NCI-H2081 treated with DMSO at 0.1 percent for 48 hours (cell line): ENCODE data around the gene TMEM163.
"Not testable (repeated sequence)": the region's sequence is repeated elsewhere in the genome, so short reads cannot be mapped to it uniquely, and the experiment has no call there.

ENCODE experiments used
- DNase-seq: peaks from one replicate; lab custom pipeline; 2025; lab: John Stamatoyannopoulos, UW

Gene TMEM163

DNA sequence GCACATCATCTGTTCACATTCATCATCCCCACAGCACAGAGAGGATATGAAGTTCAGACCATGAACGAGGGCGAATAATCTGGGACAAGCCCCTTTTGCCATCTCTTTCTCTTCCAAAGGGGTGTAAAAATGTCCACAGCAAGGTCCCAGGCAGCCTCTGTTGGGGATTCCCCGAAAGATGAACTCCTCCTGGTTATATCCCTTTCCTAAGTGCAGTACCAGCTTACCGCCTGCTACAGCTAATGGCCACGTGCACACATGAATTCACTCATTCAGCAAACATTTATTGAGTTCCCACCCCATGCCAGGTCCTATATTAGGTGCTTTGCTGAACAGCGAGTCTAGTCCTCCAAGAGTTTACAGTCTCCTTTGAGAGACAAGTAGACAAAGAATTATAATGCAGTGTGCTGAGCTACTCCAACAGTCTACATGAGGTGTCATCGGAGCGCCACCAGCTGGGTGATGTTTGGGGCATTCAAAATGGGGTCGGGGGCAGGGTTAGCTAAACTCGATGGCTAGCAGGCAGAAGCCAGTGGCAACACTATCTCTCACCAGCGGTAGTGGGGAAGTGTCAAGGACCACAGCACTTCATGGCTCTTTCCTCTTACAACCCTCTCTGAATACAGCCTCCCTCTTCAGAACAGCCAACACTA, 228.9 kb downstream of the TMEM163 start:
- no peak for DNase-seq

DNA sequence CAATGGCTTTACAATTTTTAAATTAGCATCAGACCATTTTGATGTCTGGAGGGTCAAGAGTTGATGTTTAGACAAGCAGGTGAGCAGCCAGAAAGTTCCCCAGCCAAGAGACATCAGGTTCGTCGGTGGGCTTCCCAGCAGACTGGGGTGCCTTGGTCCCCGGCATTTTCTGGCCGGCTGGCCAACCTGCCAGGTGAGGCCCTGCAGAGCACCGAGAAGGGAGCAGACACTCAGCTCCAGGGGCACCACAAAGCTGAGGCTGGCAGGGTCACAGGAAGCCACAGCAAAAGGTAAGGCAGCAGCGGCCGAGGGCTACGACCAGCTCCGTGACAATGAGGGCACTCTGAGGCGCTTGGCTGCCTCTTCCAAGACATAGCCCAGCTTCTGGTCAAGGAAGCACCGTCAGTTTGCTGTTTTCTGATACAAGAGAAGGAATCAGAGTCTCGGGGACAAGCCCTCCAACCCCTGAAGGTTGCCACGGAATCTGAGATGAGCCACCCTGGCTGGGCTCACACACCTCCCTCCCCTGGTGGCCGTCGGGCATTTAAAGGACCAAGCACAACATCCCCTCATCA, 235.9 kb downstream of the TMEM163 start:
- no peak for DNase-seq

DNA sequence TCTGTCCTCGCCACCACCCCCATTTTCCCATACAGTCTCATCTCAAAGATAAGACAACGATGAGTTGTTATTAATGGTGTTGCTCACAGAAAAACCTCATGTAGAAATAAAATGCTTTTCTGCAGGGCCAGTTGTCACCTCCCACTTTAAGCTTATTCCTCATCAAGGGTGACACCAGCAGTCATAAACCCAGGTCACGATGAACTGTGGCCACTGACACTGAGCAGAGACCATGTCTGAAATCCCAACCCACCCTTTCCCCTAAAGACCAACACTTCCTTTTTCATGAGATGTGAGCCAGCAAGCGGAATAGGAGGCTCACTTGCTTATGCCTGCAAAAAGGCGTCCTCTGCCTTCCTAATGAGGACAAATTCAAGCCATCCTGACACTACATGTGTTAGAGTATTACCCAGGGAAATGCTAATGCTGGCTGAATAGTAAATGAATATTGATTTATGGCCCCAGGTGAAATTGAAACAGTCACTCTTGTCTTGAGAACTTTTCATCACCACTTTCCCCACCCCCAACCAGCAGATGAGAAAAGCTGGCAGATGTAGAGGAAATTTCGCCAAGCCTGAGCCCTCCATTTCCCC, 236.6 kb downstream of the TMEM163 start:
- DNase-seq: no peak

DNA sequence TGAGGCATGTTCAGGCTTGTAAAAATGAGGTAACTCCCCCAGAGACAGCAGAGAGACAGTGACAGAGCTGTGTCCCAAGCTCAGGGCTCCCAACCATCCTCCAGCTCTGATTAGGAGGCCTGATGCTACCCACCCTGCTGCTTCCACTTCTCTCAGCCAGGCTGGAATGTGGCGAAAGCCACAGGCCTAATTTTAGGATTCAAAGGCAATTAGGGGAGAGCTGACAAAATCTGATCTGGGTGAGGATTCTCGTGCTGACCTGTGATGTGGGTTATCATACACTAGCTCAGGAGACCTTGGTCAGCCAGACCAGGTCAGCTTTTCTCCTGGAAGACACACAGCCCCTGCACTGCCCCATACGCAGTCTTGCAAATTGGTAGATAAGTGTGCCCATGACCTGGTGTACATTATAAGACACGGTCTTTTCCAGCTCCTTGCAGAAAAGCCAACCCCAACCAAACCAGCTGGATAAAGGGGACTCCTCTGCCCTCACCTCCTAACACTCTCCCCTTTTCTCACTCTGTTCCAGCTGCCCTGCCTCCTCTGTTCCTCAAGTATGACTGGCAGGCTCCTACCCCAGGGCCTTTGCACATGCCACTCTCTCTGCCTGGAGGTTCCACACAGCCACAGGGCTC, 239.0 kb downstream of the TMEM163 start:
- no peak for DNase-seq

DNA sequence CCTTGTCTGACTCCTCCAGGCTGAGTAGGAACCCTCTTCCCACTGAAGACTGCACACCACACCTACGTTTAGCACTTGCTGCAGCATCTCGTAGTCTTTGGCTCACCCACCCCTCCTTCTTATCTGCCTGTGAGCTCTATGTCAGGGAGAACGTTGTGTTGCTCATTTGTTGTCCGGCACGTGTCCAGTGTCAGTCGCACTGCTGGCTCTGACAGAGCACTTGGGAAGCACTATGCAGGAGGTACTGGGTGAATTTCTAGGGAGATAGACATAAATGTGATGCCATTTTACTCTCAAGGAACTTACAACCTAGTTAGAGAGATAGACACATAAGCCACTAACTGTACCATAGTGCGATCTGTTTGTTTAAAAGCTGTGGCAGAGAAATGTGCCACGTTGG, 241.8 kb downstream of the TMEM163 start:
- DNase-seq: not testable (repeated sequence)

DNA sequence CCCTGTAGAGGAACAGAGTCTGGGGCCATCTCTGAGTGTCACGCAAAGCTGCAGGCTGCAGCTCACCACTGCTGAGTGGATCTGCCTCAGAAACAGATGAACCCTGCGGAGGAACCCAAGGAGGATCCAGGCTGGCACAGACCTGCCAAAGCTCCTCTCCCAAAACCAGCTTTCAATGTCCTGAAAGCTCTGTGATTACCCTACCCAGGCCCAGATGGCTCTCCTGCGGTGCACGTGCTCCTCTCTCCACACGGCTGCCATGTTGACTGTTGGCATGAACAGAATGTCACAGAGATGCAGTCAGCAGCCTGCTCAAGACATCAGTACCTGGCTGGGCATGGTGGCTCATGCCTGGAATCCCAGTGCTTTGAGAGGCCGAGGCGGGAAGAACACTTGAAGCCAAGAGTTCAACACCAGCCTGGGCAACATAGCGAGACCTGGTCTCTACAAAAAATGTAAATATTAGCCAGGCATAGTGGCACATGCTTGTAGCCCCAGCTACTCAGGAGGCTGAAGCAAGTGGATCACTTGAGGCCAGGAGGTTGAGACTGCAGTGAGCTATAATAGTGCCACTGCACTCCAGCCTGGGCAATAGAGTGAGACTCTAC, 248.1 kb downstream of the TMEM163 start:
- no peak for DNase-seq

DNA sequence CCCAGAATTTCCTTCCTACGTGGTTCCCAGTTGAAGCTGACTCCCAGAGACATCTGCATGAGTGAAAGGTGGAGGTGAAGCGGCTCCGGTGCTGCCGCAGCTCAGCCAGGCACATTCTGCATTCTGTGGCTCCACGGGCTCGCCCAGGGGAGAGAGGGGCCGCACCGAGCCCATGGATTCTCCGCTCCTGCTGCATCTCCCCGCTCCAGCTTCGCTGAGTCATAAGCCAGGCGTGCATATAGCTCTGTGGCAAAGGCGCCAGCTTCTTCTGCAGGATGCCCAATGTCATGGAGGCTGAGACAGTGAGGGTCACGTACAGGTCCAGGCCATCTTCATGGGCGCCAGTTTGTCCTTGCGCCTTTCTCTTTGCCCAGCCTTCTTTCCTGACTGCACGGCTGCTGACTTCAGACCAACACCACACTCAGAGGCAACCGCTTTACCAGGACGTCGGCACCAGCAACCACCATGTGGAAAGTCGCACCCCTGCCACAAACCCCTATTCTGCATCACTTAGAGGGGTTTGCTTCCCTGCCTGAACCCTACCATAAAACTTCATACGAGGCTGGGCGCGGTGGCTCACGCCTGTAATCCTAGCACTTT, 249.2 kb downstream of the TMEM163 start:
- DNase-seq: no peak

DNA sequence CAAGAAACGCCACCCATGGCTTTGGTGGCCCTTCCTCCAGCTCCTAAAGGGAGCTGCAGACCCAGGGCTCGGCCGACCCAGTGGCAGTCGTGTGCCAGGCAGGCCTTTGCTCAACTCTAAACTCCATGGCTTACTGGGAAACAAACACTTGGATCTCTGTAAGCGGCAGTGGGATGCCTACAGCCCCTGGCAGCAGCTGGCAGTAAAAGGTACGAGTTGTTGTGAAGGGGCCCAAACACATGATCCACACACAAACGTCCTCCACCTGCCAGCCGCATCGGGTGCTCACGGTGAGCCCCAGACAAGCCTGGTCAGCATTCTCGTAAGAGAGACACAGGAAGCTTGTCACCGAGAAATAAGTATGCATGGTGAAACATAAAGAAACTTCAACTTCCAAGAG, 250.0 kb downstream of the TMEM163 start:
- DNase-seq: no peak

DNA sequence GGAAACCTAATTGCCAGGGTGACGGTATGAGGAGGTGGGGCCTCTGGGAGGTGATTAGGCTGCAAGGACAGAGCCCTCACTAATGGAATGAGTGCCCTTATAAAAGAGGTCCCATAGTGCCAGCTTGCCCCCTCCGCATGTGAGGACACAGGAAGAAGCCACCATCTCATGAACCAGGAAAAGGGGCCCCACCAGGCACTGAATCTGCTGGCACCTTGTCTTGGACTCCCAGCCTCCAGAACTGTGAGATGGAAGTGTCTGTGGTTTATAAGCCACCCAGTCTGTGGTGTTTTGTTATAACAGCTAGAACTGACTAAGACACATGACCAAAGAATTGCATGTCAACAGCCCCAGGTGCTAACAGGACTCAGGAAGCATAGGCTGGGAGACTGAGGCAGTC, 250.6 kb downstream of the TMEM163 start:
- no peak for DNase-seq

DNA sequence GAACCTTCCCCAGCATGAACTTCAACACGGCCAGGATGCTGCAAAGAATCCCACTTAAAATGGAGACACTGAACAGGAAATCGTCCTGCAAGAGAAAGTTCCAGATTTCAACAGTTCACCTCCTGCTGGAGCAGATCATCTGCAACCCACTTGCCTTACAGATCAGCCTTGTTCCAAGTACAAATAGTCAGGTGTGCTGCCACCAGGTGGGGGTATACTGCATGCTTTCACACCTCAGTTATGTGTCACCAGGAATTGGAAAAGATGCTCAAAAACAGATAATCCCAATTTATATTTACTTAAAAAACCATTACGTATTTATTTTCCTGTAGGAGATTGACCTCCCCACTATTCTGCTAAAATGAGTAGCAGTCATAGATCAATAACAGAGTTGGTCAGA, 252.7 kb downstream of the TMEM163 start:
- DNase-seq: peak; percentile 40

DNA sequence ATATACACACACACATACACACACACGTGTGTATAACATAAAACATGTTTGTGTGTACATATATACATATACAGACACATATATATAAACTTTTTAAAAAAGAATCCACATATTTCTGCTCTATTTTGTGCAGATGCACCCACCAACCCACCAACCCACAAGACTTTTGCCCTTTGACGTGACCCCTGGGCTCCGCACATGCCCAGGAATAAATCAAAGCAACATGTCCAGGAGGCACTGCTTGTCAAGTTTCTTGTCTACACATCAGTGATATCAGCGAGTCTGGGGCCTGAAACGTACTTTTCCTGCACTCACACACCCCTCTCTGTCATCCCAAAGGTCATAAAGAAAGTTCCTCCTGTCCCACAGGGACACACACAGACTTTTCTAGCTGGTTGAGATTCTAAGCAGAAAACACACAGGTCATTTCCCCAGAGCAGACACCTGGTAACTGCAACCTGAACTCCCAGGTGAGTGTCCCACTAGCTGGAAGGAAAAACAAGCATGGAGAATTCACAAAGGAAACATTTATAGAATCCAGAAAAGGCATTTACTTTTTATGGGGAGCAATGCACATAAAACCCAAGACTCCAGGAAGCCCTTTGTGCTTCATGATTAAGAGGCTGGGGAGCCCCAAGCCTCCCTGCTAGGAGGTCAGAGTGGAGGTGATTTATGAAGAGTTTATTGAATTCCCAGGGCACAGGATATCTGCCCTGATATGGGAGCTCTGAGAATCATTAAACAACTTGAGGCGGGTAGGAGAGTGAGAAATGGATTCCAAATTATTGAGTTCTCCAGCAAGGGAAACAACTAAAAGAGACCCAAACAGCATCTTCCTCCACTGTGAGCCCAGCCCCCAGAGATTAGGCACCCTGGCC, 253.3 kb downstream of the TMEM163 start:
- DNase-seq: no peak

DNA sequence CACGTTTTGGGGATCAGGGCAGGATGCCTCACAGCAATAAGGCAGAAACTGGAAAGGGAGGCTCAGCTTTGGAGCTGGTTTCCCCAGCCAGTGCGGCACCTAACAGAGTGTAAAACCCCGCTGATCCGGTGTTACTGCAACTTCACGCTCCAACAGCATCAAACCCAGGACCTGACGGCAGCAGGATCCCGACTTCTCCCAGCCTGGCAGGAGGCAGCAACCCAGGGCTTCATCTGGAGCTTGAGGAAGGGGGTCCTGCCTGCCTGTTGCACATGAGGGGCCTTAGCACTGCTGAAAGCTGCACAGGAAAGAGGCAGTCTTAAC, 255.1 kb downstream of the TMEM163 start:
- no peak for DNase-seq

DNA sequence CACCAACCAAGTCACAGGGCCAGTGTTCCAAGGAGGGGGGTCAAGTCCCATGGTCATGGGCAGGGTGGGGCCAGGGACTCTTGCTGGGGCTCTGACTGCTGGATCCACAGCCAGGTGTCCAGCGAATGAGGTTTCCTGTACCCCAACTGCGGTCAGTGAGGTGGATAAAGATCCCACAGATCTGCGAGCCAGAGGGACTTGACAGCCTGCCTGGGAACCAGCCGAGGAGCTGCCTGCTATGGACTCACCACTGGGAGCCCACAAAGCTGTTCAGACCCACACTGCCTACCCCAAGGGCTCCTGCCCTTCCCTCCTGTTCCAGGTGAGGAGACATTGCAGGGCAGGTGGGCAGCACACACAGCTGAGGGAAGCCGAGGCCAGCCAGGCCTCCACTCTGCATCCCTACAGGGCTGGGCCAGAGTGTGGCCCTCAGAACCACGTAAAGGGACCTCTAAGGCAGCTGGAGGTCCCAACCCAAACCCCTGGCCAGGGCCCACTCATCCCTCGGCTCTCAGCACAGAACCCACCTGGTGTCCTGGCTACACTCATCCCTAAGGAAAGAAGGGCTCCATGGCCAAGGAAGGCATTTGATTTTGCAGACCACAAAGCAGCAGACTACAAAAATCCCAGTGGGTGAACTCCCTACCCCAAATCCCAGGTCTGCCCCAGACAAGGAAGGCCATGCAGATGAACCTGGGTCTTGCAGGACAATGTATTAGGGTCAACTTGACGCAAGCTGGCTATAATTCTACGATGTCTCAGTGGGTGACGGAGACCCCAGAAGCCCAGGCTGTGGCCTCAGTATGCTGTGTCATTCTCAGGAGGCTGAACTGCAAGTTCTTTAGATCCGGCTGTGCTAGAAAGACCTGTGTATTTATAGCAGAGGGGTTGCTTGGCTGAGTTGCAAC, 255.8 kb downstream of the TMEM163 start:
- no peak for DNase-seq

DNA sequence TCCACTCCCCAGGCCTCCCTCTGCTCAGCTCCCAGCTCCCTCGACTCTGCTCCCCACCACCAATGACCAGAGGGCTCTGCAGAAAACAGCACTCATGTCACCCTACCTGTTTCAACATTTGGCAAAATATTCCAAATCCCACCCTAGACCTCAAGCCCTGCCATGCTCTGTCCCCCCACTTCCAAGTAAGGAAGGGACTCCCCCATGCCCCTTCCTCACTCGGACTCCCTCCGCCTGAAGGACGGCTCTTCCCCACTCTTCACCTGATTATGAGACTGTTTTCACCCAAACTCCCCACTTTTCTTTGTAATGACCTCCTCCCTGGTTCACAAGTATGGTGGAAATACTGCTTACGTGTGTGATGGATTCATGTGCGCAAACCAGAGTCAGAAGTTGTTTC, 256.5 kb downstream of the TMEM163 start:
- DNase-seq: no peak

DNA sequence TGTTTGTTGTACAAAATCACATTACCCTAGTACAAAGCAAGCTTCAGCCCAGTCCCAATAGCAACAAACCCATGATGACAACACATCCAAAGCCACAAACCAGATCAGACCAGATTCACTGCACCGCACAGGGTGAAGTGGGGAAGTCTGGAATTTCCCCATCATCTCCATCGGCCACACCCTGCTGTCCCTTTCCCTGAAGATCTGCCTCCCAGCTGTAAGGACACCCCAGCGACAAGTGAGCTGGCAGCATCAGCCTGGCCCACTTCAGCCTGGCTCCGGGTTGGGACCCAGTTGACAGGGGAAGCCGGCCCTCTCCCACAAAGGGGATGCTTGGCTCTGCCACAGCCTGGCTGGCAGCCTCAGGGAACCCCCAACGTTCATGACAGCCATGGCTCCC, 257.3 kb downstream of the TMEM163 start:
- no peak for DNase-seq

DNA sequence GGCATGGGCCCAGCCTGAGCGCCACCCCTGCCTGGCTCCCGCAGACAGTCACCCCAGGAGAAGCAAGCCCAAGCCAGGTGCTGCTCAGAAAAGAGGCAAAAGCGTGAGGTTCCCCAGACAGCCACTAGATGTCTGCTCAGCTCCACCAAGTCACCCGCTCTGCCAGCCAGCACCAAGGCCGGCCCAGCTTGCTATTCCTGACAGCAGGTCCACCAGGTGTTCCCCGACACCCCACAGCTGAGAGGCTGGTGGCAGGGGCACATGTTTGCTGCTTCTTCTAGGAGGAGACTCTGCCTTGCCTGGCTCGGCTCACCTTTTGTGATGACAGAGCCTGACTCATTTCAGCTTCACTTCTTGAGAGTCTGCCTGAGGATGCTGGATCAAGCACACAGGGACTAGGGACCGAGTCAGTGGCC, 258.2 kb downstream of the TMEM163 start:
- DNase-seq: peak; percentile 58

DNA sequence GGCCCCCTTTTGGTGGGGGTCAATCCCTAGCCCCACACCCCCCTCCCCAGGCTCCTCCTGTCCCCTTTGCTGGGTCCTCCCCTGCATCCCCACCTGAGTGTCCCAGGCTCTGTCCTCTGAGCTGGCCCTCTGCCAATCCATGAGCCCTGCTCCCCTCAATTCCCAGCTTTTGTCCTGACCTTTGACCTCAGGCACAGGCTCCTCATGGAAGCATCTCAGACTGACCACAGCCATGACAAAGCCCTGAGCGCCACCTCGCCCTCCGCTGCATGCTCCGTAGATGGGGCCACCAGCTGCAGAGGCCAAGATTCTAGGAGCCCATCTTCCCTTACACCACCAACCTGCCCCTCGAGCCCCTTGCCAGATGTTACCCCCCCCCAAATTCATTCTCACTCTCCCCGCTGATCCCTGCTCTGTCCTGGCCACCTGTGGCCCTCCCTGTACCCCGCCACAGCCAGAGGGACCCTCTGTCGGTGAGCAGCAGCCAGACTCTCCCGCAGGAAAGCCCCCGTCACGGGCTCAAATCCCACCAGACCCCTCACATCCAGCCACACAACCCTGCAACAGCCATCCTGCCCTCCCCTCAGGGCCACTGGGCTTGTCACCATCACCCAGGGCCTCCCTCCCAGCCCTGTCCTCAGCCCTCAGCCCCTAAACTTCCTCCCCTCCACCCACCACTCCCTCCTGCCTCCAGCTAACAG, 258.9 kb downstream of the TMEM163 start:
- no peak for DNase-seq

DNA sequence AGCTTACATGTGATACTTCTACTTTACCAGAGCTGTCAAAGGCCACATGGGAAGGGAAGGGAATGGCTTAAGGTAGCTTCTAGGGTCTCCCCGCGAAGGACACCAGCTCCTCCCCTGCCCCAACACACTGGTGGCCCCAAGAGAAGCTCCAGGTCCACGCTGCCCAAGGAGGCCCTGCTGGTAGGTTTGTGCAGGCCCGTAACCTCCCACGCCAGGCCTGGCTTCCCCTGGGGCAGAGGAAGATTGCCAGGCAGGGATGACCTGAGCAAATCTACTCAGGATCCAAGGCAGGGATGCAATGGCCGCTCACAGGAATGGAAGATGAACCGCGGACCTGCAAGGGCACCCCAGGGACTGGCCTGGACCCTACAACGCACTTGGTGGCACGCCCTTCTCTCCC, 259.9 kb downstream of the TMEM163 start:
- no peak for DNase-seq

DNA sequence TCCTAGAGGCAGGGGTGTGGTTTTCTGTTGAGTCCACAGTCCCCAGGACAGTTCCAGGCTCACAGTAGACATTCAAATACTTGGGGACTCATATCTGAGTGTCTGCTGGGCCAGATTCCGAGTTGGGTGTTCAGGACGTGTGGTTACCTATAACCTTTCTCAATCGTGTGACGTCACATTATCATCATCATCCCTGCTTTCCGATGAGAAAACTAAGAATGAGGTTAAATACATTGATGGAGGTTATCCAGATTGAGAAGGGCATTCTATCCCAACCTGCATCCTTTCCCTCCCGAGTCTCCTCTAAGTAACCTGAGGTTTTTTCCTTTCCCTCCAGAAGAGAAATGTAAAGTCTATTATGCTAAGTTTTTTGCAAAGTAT, 260.3 kb downstream of the TMEM163 start:
- DNase-seq: no peak
